ENCODE measurements around the gene KIAA1217.

DNA sequence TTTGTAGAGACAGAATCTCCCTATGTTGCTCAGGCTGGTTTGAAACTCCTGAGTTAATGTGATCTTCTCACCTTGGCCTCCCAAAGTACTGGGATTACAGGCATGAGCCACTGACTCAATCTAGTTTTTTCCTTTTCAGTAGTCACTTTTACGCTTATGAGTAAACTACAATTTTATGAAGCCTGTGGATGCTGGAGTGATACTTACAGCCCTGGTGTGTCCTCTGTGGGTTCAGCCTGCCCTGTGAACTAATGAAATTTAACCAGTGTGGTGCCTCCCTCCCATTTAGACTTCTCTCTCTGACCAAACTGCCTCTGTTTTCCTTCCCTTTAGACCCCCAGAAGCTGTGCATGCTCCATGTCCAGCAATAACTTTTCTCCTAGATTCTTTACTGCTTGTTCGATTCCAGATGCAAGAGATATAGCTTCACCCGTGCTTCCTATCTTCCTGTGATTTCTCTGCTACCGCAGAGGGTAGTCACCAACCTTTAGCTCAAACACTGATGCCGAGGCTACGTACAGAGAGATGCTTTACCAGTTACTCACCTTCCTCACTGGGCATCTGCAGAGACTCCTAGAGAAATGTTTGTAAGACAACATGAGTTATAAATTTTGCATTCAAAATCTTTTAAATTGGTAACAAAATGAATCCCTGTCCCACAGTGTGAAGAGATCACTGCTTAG is 90.8 kb downstream of the KIAA1217 start:
- TF ChIP-seq, protein P1, sequence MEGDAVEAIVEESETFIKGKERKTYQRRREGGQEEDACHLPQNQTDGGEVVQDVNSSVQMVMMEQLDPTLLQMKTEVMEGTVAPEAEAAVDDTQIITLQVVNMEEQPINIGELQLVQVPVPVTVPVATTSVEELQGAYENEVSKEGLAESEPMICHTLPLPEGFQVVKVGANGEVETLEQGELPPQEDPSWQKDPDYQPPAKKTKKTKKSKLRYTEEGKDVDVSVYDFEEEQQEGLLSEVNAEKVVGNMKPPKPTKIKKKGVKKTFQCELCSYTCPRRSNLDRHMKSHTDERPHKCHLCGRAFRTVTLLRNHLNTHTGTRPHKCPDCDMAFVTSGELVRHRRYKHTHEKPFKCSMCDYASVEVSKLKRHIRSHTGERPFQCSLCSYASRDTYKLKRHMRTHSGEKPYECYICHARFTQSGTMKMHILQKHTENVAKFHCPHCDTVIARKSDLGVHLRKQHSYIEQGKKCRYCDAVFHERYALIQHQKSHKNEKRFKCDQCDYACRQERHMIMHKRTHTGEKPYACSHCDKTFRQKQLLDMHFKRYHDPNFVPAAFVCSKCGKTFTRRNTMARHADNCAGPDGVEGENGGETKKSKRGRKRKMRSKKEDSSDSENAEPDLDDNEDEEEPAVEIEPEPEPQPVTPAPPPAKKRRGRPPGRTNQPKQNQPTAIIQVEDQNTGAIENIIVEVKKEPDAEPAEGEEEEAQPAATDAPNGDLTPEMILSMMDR (IDR thresholded peaks at IDR 0.05) = no peak
- TF ChIP-seq POLR2A (IDR thresholded peaks at IDR 0.05) = no peak
